Superior temporal gyrus (tissue), 1 donor: ENCODE results near the gene FRMD6.
A peak's percentile ranks its signal among the peaks of the same experiment; 100 is the strongest.

ENCODE experiments used
- DNase-seq: peaks from one replicate; pipeline ENCODE4 v3.0.0-alpha.2; 2016; ENCODE audit errors: extremely low spot score

Gene FRMD6

DNA sequence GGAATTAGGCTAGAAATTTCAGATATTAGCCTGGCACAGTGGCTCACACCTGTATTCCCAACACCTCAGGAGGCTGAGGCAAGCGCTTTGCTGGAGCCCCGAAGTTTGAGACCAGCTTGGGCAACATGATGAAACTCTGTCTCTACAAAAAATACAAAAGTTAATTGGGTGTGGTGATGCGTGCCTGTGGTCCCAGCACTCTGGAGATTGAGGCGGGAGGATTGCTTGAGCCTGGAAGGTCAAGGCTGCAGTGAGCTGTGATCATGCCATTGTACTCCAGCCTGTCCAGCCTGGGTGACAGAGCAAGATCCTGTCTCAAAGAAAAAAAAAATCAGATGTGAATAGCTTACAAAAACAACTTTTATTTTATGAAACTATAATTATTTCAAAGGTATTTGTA is 15.1 kb downstream of the FRMD6 start:
- DNase-seq: no peak

DNA sequence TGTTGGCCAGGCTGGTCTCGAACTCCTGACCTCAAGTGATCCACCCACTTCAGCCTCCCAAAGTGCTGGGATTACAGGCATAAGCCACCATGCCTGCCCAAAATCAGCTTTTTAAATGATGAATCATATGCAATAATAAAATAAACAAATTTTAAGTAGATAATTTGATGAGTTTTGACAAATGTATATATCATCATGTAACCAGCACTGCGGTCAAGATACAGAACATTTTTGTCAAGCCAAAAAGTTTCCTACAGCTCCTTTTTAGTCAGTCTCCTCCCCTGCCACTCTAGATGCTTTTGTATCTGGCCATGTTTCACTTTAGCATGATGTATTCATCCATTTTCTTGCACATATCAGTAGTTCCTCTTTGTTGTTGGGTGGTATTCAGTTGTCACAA is 17.2 kb downstream of the FRMD6 start:
- no peak for DNase-seq

DNA sequence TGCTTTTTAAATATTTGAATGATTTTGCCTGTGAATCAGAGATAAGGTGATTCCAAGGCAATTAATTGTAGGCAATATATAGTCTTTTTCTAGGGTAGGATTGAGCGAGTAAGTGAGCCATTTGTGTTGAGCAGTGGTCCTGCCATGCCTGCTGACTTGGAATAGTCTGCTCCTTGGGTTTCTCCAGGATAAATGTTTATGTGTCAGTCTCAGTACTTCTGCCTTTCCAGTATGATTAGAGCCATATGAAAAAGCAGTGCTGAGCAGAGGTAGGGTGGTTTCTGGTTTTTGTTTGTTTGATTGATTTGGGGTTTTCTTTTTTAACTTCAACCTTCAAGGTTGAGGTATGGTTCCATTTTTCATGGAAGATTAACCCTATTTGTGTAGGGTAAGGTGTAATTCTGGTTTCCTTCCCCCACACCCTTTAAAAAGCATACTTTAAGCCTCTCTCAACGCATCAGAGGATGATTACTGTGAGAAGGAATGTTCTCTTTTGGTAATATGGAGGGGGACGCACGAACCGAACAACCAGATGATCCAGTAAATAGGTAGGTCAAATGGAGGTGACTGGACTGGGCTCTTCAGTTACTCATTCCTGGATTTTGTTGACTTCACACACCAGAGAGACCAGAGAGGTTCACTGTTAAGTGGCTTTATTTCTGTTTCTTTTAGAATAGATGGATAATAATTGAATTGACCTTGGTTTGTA is 22.7 kb downstream of the FRMD6 start:
- DNase-seq: no peak

DNA sequence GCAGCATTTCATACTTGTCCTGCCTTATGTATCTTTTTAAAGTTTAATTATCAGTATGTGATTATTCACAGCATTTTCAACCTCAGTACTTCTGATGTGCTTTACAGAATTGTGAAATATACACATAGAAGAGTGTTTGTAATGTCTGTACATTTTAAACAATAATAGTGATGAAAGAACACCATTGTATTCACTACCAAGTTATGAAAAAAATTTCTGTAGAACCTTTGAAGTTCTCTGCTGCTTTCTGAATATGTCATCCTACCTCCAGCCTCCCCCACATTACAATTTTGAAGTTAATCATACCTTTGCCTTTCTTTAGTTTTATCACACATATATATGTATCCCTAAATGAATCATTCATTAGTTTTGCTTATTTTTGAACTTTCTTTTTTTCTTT is 24.8 kb downstream of the FRMD6 start:
- DNase-seq: no peak

DNA sequence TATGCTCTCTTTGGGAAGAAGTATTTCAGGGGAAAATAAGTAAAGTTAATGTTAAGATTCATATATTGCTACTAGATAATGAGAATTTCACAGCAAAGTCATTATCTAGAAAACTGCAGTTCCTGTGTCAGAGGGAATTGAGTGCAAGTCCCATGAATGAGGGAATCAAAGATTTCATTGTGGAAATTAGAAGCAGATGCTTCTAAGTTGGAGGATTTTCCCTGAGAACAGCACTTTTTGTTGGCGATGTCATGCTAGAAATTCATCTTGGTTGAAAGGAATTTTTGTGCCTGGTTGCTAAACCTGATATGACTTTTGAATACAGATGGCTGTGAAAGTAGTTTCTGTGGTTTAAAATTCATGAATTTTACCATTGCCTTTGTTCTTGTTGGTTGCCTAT is 25.6 kb downstream of the FRMD6 start:
- DNase-seq: peak; percentile 69

DNA sequence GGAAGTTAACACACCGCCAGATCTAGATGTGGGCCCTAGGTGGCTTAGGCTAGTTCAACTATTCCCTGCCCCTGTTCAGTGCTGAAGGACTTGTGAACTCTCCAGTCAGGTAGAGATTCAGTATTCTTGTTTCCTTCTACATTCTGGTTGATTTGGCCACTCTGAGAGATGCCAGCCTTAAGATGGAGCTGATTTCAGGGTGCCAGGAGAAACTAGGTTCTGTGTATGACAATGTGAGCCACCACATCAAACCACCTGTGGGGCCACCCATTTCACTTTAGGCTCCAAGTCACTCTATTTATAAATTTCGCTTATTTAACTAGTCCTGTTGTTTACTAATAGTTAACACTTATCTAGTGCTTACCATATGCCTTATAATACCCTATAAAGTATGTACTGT is 26.0 kb downstream of the FRMD6 start:
- DNase-seq: no peak

DNA sequence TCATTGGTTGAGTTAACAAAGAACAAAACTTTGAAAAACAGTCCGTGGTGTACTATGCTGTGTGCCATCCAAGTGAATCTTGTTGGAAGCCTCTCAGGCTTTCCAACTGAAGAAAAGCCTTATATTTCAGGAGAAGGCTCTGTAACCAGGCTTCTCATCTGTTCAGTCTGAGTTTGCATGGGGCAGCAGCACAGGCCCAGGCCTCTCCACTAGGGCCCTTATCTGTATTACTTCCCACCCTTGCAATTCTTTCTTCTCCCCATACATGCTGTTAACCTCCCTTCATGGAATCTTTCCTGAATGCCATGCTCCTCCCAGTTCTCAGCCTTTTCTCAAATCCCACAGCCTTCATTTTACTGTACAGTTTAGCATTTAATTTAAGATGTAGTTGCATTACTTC is 28.3 kb downstream of the FRMD6 start:
- DNase-seq: peak; percentile 39

DNA sequence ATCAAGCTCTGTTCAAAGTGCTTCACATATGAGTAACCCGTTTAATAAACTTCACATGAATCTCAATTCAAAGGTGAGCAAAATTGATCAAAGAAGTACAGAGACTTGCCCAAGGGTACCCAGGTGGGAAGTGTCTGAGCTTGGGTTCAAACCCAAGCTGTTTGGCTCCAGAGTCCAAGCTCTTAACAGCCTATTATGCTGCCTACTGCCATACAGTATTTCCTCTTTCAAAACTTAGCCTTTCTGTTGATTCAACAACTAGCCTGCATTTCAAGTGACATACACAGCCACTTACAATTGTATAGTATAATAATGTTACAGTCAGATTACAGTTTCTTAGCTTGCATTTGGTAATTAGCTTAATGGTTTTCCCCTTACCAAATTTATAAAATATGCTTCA is 29.7 kb downstream of the FRMD6 start:
- no peak for DNase-seq

DNA sequence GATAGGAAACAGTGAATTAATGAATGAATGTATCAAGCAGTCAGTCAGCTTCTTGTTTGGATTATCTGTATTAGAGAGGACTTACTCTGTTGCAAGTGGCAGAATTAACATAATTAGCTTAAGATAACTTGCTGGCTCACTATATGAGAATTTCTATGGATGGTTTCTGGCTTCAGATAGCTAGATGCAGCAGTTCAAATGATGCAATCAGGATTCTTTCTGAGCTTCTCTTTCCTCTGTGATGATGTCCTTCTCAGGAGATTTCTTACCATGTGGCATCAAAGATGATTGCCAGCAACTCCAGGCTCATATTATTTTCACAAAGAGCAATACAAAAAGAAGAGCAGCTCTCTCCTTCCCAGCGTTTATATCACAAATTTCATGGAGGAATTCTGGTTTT is 30.7 kb downstream of the FRMD6 start:
- DNase-seq: no peak

DNA sequence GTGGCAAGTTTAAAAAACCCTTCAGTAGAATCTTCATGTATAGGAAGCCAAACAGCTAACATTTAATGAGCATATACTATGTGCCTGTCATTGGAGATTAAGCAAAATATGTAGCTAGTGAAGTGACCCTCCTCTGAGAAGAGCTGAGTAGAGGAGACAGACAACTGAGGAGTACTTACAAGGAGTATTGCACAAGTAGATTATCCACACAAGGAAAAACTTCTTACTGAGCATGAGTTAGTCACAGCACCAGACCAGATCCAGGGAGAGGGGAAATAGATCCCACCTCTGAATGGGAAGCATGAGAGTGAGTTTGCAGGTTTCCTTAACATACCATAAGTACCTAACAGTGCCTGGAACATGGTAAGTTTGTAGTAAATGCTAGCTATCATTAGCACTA is 33.0 kb downstream of the FRMD6 start:
- no peak for DNase-seq

DNA sequence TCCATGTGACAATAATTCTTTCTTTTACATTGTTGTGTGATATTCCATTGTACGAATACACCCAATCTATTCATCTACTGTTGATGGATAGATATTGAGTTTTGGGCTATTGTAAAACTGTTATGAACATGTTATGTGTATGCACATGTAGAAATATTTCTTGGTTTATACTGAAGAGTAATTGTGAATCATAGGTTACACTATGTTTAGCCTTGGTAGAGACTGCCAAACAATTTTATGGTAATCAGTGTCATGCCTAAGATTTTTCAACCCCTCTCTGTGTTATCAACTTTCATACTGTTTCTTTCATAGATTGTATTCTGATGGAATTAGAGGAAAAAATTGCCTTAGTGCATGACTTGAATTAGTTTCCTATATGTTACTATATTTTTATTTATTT is 39.5 kb downstream of the FRMD6 start:
- no peak for DNase-seq

DNA sequence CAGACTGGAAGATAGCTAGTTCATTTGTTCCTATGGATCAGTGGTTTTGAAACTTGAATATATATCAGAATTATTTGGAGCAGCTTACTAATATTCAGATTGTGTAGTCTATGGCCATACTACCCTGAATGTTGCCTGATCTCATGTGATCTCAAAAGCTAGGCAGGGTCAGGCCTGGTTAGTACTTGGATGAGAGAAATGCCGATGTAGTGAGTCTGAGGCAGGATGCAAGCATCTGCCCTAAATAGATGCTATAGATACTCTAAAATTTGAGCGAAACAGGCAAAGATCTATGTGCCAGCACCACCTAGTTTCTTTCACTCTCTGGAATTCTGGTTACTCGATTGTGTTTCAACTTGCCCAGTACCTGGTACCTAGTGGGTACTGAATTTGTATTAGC is 40.9 kb downstream of the FRMD6 start:
- DNase-seq: no peak

DNA sequence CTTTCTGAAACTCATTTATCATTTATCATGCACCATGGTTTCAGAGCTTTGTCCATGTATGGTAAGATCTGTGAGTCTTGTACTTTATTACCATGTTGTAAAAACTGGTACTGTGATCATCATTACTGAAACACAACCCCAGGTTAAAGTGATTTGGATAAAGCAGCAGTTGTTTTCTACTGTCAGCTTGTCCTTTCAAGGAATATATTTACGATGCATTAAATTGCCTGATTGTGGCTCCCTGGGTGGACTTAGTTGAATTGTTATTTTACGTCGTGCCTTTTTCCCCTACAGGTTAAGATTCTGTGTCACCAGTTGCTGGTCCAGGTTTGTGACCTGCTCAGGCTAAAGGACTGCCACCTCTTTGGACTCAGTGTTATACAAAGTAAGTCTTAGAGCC is 46.1 kb downstream of the FRMD6 start:
- DNase-seq: no peak

DNA sequence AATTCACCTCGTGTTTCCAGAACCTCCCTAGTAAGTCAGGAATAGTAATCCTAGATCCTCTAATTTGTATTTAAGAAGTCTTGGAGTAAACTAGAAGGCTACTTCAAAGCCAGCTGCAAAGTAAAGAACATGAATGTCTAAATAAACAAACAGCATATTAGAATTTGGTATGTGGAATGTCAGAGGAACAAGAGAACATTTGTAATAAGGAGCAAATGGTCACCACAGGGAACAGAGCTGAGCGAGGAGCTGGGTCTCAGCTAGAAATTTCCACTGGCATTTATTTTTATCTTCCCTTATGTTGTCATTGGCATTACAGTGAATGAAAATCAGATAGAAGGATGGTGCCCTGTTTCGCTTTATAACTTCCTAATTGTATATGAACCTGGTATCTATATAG is 50.2 kb downstream of the FRMD6 start:
- no peak for DNase-seq

DNA sequence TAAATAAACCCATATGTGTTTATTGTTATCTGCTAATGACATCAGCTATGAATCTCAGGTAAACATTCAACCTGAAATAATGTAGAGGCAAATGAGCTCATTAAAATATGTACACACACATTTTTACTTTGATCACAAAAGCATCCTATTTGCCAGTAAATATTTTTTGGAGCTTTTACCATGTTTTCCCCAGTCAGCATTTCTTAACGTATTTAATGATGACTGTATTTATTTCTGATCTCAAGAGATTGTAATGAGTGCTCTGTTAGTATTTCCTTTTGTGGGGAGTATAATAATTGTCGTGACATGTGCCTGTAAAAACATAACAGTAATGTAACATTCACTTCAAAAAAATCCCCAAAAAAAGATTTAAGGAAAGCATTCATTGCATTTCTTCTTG is 52.1 kb downstream of the FRMD6 start:
- no peak for DNase-seq

DNA sequence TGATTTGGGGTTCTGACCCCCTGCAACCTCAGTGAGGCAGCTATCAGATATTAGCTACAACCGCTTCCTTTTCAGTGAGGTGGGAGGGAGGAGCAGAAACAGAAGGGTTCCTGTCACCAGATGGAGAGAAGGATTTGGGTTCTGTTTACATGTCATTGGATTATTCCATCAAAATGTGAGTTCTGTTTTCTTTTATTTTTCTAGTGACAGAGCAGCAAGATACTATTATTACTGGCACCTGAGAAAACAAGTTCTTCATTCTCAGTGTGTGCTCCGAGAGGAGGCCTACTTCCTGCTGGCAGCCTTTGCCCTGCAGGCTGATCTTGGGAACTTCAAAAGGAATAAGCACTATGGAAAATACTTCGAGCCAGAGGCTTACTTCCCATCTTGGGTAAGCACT is 52.8 kb downstream of the FRMD6 start:
- no peak for DNase-seq

DNA sequence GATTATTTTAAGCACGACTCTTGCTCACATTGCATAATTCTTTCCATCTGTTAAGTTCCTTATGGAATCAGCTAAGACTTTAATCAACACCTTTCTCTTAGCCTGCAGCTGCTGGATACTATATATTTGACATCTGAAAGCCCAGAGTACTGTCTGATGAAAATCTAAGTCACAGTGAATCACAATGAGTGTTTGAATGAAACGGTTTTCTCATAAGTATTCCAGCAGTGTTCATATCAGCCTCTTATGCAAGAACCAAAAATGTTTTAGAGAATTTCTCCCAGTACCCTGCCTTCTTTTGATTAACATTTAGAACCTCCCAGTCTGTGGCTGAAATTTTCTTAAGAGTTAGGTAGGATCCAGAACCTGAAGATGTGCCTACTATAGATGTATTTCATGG is 55.6 kb downstream of the FRMD6 start:
- DNase-seq: peak; percentile 32

DNA sequence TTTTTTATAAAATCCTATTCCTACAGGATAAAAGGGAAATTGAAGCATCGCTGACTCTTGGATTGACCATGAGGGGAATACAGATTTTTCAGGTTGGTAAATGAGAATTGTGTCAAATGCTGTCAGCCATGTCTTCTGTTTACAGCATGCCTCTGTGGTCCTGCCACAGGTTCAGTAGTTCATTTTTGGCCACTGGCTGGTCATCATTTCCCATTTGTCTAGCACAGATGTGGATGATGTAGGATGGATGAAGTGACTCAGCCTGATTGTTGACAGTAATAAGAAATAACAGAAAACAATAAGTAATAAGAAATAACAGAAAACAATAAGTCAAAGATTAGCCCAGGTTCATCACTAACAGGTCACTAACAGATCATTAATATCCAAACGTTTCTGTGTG is 59.8 kb downstream of the FRMD6 start:
- DNase-seq: no peak

DNA sequence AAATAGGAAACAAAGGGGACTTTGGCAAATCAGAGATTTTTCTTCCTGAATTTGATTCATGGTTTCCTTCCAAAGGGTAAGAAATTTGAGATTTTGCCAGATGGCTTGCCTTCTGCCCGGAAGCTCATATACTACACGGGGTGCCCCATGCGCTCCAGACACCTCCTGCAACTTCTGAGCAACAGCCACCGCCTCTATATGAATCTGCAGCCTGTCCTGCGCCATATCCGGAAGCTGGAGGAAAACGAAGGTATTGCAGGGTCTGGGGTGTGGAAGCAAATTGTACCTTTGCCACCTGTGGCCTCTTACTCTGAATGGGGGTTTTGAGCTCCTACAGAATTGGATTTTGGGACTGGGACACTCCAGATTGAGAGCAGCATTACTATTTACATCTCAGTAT is 63.5 kb downstream of the FRMD6 start:
- no peak for DNase-seq

DNA sequence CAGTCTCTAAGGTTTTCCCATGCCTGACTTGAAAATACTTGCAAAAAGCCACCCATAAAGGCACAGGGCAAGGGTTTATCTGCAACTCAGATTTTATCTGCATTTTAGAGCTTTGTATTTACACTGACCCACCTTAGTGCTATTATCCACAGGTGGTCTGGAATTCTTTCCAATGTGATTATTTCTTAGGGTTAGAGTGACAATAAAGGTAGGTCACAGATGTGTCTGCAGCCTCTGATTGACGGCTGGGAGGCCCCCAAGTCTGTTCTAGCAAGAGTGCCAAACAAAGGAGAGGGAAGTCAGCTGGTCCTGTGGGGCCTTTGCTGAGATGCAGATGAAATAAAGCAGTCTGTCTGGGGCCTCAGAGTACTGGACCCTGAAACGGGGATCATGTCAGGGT is 64.0 kb downstream of the FRMD6 start:
- no peak for DNase-seq

DNA sequence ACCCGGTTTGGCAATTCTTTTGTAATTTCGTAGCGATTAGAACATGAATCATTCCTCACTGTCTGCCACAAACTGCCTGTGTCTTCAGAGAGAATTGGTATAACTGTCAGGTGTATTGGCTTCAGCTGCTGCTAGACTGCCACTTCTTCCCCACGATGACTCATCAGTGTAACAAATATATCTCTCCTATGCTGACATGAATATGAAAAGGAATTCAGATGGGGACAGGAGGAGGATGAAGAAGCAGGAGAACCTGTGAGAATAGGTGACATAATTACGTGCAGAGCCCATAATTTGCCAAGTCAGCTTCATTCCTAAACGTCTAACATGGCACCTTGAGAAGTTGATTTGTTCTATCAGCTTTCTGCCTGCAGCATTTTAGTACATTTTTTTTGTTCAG is 64.9 kb downstream of the FRMD6 start:
- DNase-seq: peak; percentile 47

DNA sequence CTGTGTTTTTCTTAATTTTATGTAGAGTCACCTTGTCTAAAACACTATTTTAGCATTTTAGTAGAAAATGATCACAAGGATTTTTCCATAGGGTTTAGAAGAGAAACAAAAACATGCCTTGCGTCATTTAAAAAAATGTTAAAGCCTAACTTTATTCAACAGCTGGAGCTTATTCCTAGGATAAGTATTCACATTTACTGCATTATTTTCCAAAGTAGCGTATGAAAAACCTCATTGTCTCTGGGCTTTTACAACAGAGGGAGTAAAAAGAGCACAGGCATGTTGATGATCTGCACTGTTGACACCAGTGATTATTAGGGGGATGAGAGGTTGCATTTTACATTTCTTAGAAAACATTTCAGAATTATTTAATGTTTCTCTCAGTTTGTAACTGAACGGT is 66.1 kb downstream of the FRMD6 start:
- DNase-seq: no peak

DNA sequence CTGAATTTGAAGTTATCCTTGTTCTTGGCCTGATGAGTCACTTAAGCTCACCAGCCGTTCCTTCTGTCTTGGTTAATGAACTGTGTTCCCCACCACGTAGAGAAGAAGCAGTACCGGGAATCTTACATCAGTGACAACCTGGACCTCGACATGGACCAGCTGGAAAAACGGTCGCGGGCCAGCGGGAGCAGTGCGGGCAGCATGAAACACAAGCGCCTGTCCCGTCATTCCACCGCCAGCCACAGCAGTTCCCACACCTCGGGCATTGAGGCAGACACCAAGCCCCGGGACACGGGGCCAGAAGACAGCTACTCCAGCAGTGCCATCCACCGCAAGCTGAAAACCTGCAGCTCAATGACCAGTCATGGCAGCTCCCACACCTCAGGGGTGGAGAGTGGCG is 68.2 kb downstream of the FRMD6 start:
- no peak for DNase-seq

DNA sequence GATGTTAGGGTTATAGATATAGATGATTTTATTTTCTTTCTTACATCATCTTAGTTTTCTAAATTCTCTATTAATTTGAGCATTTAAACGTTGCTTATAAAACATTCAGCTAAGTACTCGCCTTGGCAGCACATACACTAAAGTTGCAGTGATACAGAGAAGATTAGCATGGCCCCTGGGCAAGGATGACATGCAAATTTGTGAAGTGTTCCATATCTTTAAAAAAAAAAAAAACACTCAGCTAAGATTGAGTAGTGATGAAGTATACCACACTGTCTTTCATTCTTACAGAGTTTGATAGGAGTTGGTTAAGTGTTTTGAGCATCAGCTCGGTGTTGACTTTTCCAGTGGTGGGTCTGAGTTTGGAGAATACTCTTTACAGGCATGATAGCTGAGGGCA is 72.3 kb downstream of the FRMD6 start:
- no peak for DNase-seq

DNA sequence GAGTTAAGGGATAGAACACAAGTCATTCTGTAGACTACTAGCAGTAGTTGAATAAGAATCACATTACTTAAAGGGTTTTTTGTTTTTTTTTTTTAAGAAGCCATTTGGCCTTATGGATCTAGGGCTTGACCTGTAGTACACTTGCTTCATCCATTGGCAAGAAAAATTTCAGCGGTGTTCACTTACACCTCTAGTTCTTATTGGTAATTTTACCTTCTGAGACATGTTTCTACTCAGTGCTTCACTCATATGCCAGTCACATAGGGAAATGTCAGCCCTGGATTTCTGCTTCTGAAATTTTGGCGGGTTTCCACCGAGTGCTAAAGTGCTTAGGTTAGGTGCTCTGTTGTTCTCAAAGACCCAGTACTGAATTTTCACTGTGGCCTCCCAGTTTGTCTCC is 72.9 kb downstream of the FRMD6 start:
- DNase-seq: no peak
